ENCODE results near the gene IL17B.

- TF ChIP-seq CTCF (CRISPR knock-in tag; IDR thresholded peaks at IDR 0.05) (no peak), NR1H2 (CRISPR knock-in tag; IDR thresholded peaks at IDR 0.05; ENCODE audit: borderline replicate concordance, low read depth) (no peak), RAD21 (CRISPR knock-in tag; IDR thresholded peaks at IDR 0.05) (no peak)
- TF ChIP-seq, protein P1, sequence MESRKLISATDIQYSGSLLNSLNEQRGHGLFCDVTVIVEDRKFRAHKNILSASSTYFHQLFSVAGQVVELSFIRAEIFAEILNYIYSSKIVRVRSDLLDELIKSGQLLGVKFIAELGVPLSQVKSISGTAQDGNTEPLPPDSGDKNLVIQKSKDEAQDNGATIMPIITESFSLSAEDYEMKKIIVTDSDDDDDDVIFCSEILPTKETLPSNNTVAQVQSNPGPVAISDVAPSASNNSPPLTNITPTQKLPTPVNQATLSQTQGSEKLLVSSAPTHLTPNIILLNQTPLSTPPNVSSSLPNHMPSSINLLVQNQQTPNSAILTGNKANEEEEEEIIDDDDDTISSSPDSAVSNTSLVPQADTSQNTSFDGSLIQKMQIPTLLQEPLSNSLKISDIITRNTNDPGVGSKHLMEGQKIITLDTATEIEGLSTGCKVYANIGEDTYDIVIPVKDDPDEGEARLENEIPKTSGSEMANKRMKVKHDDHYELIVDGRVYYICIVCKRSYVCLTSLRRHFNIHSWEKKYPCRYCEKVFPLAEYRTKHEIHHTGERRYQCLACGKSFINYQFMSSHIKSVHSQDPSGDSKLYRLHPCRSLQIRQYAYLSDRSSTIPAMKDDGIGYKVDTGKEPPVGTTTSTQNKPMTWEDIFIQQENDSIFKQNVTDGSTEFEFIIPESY (CRISPR knock-in tag; IDR thresholded peaks at IDR 0.05): no peak
Measured at GRCh38 chr5:149403923-149404745, 25.0 kb upstream of the IL17B start.
